ENCODE data around the gene MEF2A.

DNA sequence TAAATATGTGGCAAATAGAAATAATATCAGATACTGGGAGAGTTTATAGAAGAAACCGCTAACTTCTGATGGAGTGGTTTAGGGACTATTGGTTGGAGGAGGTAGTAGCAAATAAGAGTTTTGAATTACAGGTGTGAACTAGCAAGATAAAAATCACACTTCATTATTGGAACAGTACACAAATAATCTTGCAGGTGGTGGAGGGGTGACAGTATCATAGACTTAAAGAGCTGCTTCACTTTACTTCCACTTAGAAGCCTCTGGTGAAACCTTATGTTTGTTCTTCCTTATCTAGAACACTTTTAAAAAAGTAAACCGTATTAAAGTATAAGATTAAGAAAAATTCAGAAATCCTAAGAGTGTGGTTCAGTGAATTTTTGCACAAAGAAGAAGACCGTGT, 69.4 kb downstream of the MEF2A start:
- TF ChIP-seq CTCF (IDR thresholded peaks at IDR 0.05; ENCODE audit: low read length) (no peak), EZH2 (IDR thresholded peaks at IDR 0.05; ENCODE audit: borderline replicate concordance, low read length) (no peak)

All from OCI-LY1 (cell line).